WTC11 (cell line): Measurements from ENCODE around the gene NXT1. TPM values are rescaled to one million over a fixed set of nuclear protein-coding genes. Genes with fewer than 3 reads are reported as not detected.

Experiments used
- ATAC-seq: fragments of 200-7000 bp; cut with Tn5 transposase; 2 replicates; pipeline ENCODE4 v1.10.0; 2021; ENCODE audit warnings: mild to moderate bottlenecking, moderate library complexity
- CTCF ChIA-PET: fragments of 300-600 bp; sonication (Branson Sonifier 250); formaldehyde crosslinking; loops from one replicate; lab custom pipeline; 2021; ENCODE audit warnings: antibody characterized with exemption; lab: Charles Lee
- POLR2A ChIA-PET: fragments of 350-600 bp; sonication (Branson Sonifier 250); formaldehyde crosslinking; loops from one replicate; lab custom pipeline; 2021; ENCODE audit warnings: antibody characterized with exemption; lab: Charles Lee
- DNase-seq: peaks from one replicate; pipeline ENCODE4 v3.0.0; 2021; ENCODE audit warnings: low spot score
- H3K27ac Mint-ChIP-seq: 2 replicates; pipeline ENCODE4 v1.8.0; 2021; ENCODE audit warnings: mixed read lengths
- H3K27me3 Mint-ChIP-seq: 2 replicates; pipeline ENCODE4 v1.8.0; 2021; ENCODE audit warnings: low read depth, mild to moderate bottlenecking, moderate library complexity, mixed read lengths
- H3K36me3 Mint-ChIP-seq: 2 replicates; pipeline ENCODE4 v1.8.0; 2021; ENCODE audit warnings: mixed read lengths
- H3K4me1 Mint-ChIP-seq: 2 replicates; pipeline ENCODE4 v1.8.0; 2022; ENCODE audit warnings: mixed read lengths
- H3K4me3 Mint-ChIP-seq: 2 replicates; pipeline ENCODE4 v1.8.0; 2021; ENCODE audit warnings: mild to moderate bottlenecking, moderate library complexity, mixed read lengths
- H3K9me3 Mint-ChIP-seq: 2 replicates; pipeline ENCODE4 v1.8.0; 2021; ENCODE audit warnings: mixed read lengths
- ATF3 ChIP-seq: sonication (generic); formaldehyde crosslinking; conservative IDR thresholded peaks from 2 replicates; pipeline ENCODE4 v1.8.1; 2022; ENCODE audit warnings: mild to moderate bottlenecking, missing genetic modification reagents
- CBFB ChIP-seq: sonication (generic); formaldehyde crosslinking; IDR thresholded peaks from 2 replicates; pipeline ENCODE4 v1.8.1; 2022; ENCODE audit warnings: mild to moderate bottlenecking, low read depth, missing genetic modification reagents
- FOXJ3 ChIP-seq: sonication (generic); formaldehyde crosslinking; IDR thresholded peaks from 2 replicates; pipeline ENCODE4 v1.9.0; 2021; ENCODE audit warnings: missing genetic modification reagents, mild to moderate bottlenecking, borderline replicate concordance
- FOXK1 ChIP-seq: sonication (generic); formaldehyde crosslinking; IDR thresholded peaks from 2 replicates; pipeline ENCODE4 v1.8.0; 2022; ENCODE audit warnings: mild to moderate bottlenecking, moderate library complexity, missing genetic modification reagents
- GRHL2 ChIP-seq: fragments of 250-450 bp; sonication (Bioruptor Pico); IDR thresholded peaks from 2 replicates; pipeline ENCODE4 v1.8.0; 2022; ENCODE audit warnings: mild to moderate bottlenecking, moderate library complexity; ENCODE audit not compliant: insufficient replicate concordance, severe bottlenecking
- HMGA2 ChIP-seq: fragments of 250-450 bp; sonication (Bioruptor Pico); IDR thresholded peaks from 2 replicates; pipeline ENCODE4 v1.4.0; 2021; ENCODE audit warnings: mild to moderate bottlenecking, moderate library complexity
- IRF1 ChIP-seq: sonication (generic); formaldehyde crosslinking; IDR thresholded peaks from 2 replicates; pipeline ENCODE4 v1.8.0; 2023; ENCODE audit warnings: missing genetic modification reagents
- IRF2 ChIP-seq: sonication (generic); formaldehyde crosslinking; IDR thresholded peaks from 2 replicates; pipeline ENCODE4 v1.8.0; 2022; ENCODE audit warnings: low read depth, missing genetic modification reagents, borderline replicate concordance
- JAZF1 ChIP-seq: fragments of 250-450 bp; sonication (Bioruptor Pico); IDR thresholded peaks from 2 replicates; pipeline ENCODE4 v1.9.0; 2021; ENCODE audit warnings: moderate library complexity, mild to moderate bottlenecking, inconsistent platforms
- OVOL2 ChIP-seq: fragments of 250-450 bp; sonication (Bioruptor Pico); IDR thresholded peaks from 2 replicates; pipeline ENCODE4 v1.9.0; 2021; ENCODE audit warnings: mild to moderate bottlenecking, borderline replicate concordance
- RORB ChIP-seq: fragments of 250-450 bp; sonication (Bioruptor Pico); IDR thresholded peaks from 2 replicates; pipeline ENCODE4 v1.9.0; 2021; ENCODE audit warnings: mild to moderate bottlenecking
- SMAD3 ChIP-seq: sonication (generic); formaldehyde crosslinking; IDR thresholded peaks from 2 replicates; pipeline ENCODE4 v1.8.0; 2022; ENCODE audit warnings: missing genetic modification reagents, mild to moderate bottlenecking, borderline replicate concordance
- STAT6 ChIP-seq: sonication (generic); formaldehyde crosslinking; conservative IDR thresholded peaks from 2 replicates; pipeline ENCODE4 v1.8.1; 2023; ENCODE audit warnings: mild to moderate bottlenecking, low read depth, missing genetic modification reagents, moderate library complexity
- ZNF232 ChIP-seq: sonication (generic); formaldehyde crosslinking; IDR thresholded peaks from 2 replicates; pipeline ENCODE4 v1.8.0; 2022; ENCODE audit warnings: mild to moderate bottlenecking, missing genetic modification reagents
- ZNF425 ChIP-seq: fragments of 250-450 bp; sonication (Bioruptor Pico); conservative IDR thresholded peaks from 2 replicates; pipeline ENCODE4 v1.9.0; 2021; ENCODE audit warnings: mild to moderate bottlenecking
- total RNA-seq: library from RNA; stranded (reverse); gene quantifications from 3 replicates; pipeline ENCODE4 v1.2.3, GENCODE V29; 2021
- TF ChIP-seq, protein P1 (sequence below): sonication (generic); formaldehyde crosslinking; IDR thresholded peaks from 2 replicates; pipeline ENCODE4 v1.8.0; 2022; ENCODE audit warnings: mild to moderate bottlenecking, missing genetic modification reagents
- TF ChIP-seq, protein P2 (sequence below): sonication (generic); formaldehyde crosslinking; IDR thresholded peaks from 2 replicates; pipeline ENCODE4 v1.8.1; 2023; ENCODE audit warnings: mild to moderate bottlenecking, missing genetic modification reagents
- TF ChIP-seq, protein P3 (sequence below): fragments of 250-450 bp; sonication (Bioruptor Pico); IDR thresholded peaks from 2 replicates; pipeline ENCODE4 v2.1.2; 2022; ENCODE audit warnings: mild to moderate bottlenecking, moderate library complexity
- TF ChIP-seq, protein P4 (sequence below): sonication (generic); formaldehyde crosslinking; IDR thresholded peaks from 2 replicates; pipeline ENCODE4 v1.8.1; 2022; ENCODE audit warnings: low read depth, missing genetic modification reagents, borderline replicate concordance

Gene NXT1
- total RNA-seq, 1 experiment from 2014 or later: 18.8 TPM

- Mint-ChIP-seq H3K9me3 (peaks cover 15% of the 10 kb centered on the region), H3K27ac (no peak overlapping the region), H3K36me3 (no peaks in the 10 kb centered on the region), H3K4me3 (no peak overlapping the region), H3K4me1 (no peaks in the 10 kb centered on the region), H3K27me3 (no peaks in the 10 kb centered on the region; the same call in 1 of the 2 replicates)
- POLR2A ChIA-PET: interaction anchor here (0.8 kb wide), 1 partner anchor 19 kb away, joined by 3 read pairs; no protein-coding TSS in a partner anchor
- TF ChIP-seq IRF1 (CRISPR knock-in tag): no peak
- TF ChIP-seq, protein P1, sequence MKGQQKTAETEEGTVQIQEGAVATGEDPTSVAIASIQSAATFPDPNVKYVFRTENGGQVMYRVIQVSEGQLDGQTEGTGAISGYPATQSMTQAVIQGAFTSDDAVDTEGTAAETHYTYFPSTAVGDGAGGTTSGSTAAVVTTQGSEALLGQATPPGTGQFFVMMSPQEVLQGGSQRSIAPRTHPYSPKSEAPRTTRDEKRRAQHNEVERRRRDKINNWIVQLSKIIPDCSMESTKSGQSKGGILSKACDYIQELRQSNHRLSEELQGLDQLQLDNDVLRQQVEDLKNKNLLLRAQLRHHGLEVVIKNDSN (CRISPR knock-in tag): no peak
- no peak for TF ChIP-seq SMAD3 (CRISPR knock-in tag)
- TF ChIP-seq, protein P2, sequence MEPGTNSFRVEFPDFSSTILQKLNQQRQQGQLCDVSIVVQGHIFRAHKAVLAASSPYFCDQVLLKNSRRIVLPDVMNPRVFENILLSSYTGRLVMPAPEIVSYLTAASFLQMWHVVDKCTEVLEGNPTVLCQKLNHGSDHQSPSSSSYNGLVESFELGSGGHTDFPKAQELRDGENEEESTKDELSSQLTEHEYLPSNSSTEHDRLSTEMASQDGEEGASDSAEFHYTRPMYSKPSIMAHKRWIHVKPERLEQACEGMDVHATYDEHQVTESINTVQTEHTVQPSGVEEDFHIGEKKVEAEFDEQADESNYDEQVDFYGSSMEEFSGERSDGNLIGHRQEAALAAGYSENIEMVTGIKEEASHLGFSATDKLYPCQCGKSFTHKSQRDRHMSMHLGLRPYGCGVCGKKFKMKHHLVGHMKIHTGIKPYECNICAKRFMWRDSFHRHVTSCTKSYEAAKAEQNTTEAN (CRISPR knock-in tag): no peak
- no peak for TF ChIP-seq FOXK1 (CRISPR knock-in tag)
- TF ChIP-seq HMGA2 (CRISPR knock-in tag): no peak
- TF ChIP-seq ATF3 (CRISPR knock-in tag): no peak
- TF ChIP-seq GRHL2 (CRISPR knock-in tag): no peak
- no peak for TF ChIP-seq STAT6 (CRISPR knock-in tag)
- TF ChIP-seq, protein P3, sequence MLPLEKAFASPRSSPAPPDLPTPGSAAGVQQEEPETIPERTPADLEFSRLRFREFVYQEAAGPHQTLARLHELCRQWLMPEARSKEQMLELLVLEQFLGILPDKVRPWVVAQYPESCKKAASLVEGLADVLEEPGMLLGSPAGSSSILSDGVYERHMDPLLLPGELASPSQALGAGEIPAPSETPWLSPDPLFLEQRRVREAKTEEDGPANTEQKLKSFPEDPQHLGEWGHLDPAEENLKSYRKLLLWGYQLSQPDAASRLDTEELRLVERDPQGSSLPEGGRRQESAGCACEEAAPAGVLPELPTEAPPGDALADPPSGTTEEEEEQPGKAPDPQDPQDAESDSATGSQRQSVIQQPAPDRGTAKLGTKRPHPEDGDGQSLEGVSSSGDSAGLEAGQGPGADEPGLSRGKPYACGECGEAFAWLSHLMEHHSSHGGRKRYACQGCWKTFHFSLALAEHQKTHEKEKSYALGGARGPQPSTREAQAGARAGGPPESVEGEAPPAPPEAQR (CRISPR knock-in tag): no peak
- no peak for TF ChIP-seq ZNF425 (CRISPR knock-in tag)
- TF ChIP-seq, protein P4, sequence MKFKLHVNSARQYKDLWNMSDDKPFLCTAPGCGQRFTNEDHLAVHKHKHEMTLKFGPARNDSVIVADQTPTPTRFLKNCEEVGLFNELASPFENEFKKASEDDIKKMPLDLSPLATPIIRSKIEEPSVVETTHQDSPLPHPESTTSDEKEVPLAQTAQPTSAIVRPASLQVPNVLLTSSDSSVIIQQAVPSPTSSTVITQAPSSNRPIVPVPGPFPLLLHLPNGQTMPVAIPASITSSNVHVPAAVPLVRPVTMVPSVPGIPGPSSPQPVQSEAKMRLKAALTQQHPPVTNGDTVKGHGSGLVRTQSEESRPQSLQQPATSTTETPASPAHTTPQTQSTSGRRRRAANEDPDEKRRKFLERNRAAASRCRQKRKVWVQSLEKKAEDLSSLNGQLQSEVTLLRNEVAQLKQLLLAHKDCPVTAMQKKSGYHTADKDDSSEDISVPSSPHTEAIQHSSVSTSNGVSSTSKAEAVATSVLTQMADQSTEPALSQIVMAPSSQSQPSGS (CRISPR knock-in tag): no peak
- TF ChIP-seq JAZF1: no peak
- TF ChIP-seq OVOL2 (CRISPR knock-in tag): no peak
- no peak for TF ChIP-seq RORB (CRISPR knock-in tag)
- no peak for TF ChIP-seq IRF2 (CRISPR knock-in tag)
- TF ChIP-seq ZNF232 (CRISPR knock-in tag): no peak
- no peak for TF ChIP-seq FOXJ3 (CRISPR knock-in tag)
- no peak for TF ChIP-seq CBFB (CRISPR knock-in tag)
- CTCF ChIA-PET: no interaction called here
- no peak for ATAC-seq
- DNase-seq: no peak
These were observed 38.6 kb upstream of the NXT1 start for GRCh38 chr20:23311947-23312506.
